CD14-positive monocyte (primary cell): Measurements from ENCODE around the gene CTXN1. TPM values are rescaled to one million over a fixed set of nuclear protein-coding genes. Genes with fewer than 3 reads are reported as not detected.

ENCODE experiments used
- DNase-seq, 3 donors: peaks; one replicate each; pipeline ENCODE4 v3.0.0-alpha.2; 2011 to 2022
- H2AFZ ChIP-seq: 2 replicates; pipeline ENCODE4 v1.6.0; 2012; ENCODE audit warnings: mild to moderate bottlenecking, low read depth, low read length, inconsistent platforms; ENCODE audit not compliant: insufficient read depth, poor library complexity, severe bottlenecking
- H3K27ac ChIP-seq, 2 donors: 1 replicate in 1 of 2; 2 replicates in 1 of 2; pipeline ENCODE4 v1.5.1; 2012 to 2013; ENCODE audit warnings: low read length in 2 of 2, control low read depth in 1 of 2, inconsistent platforms in 1 of 2, low read depth in 1 of 2, mild to moderate bottlenecking in 1 of 2
- H3K27me3 ChIP-seq, 2 donors: one replicate each; pipeline versions ENCODE4 v1.6.0 to v1.6.1; 2011 to 2013; ENCODE audit warnings: low read length in 2 of 2; ENCODE audit not compliant: control insufficient read depth in 2 of 2, insufficient read depth in 2 of 2
- H3K36me3 ChIP-seq, 2 donors: replicated peaks in 1 of 2; 1 replicate in 1 of 2; 2 replicates in 1 of 2; pipeline versions ENCODE4 v1.5.1 to v1.6.1; 2012 to 2013; ENCODE audit warnings: low read length in 2 of 2, control low read depth in 1 of 2, inconsistent platforms in 1 of 2, mild to moderate bottlenecking in 1 of 2; ENCODE audit not compliant: insufficient read depth in 2 of 2, control insufficient read depth in 1 of 2
- H3K4me1 ChIP-seq, 2 donors: 1 replicate in 1 of 2; 2 replicates in 1 of 2; pipeline versions ENCODE4 v1.5.1 to v1.6.1; 2012 to 2013; ENCODE audit warnings: low read length in 2 of 2, control low read depth in 1 of 2, inconsistent platforms in 1 of 2, mild to moderate bottlenecking in 1 of 2, moderate library complexity in 1 of 2; ENCODE audit not compliant: insufficient read depth in 2 of 2, control insufficient read depth in 1 of 2
- H3K4me2 ChIP-seq: replicated peaks from 2 replicates; pipeline ENCODE3; 2012; ENCODE audit warnings: low read length, moderate library complexity, mild to moderate bottlenecking; ENCODE audit not compliant: poor library complexity, severe bottlenecking; ENCODE audit errors: extremely low read depth
- H3K4me3 ChIP-seq, 3 experiments: fragments of 200-600 bp in 1 of 3; sonication (generic) in 1 of 3; replicated peaks in 1 of 3; 1 replicate in 2 of 3; 2 replicates in 1 of 3; pipeline ENCODE4 v1.5.1; 2011 to 2013; ENCODE audit warnings: low read length in 3 of 3, mild to moderate bottlenecking in 3 of 3, control low read depth in 2 of 3, low read depth in 2 of 3, inconsistent platforms in 1 of 3, moderate library complexity in 1 of 3
- H3K79me2 ChIP-seq: 2 replicates; pipeline ENCODE4 v1.6.0; 2012; ENCODE audit warnings: mild to moderate bottlenecking, control low read depth, inconsistent platforms, low read length, moderate library complexity; ENCODE audit not compliant: insufficient read depth
- H3K9ac ChIP-seq: 2 replicates; pipeline ENCODE4 v1.6.0; 2017; ENCODE audit warnings: low read length, mild to moderate bottlenecking; ENCODE audit not compliant: insufficient read depth, poor library complexity, severe bottlenecking
- H3K9me3 ChIP-seq, 2 donors: replicated peaks in 1 of 2; 1 replicate in 1 of 2; 2 replicates in 1 of 2; pipeline versions ENCODE4 v1.5.1 to v1.6.1; 2012 to 2013; ENCODE audit warnings: low read length in 2 of 2, control low read depth in 1 of 2; ENCODE audit not compliant: control insufficient read depth in 1 of 2, insufficient read depth in 1 of 2
- H4K20me1 ChIP-seq: 2 replicates; pipeline ENCODE4 v1.6.0; 2012; ENCODE audit warnings: mild to moderate bottlenecking, low read length, control low read depth, moderate library complexity; ENCODE audit not compliant: insufficient read depth
- H3K27ac Mint-ChIP-seq, 7 donors: one replicate each; pipeline ENCODE4 v1.8.0; 2020; ENCODE audit warnings: mild to moderate bottlenecking in 7 of 7, mixed read lengths in 7 of 7, moderate library complexity in 6 of 7, inconsistent platforms in 2 of 7
- H3K27me3 Mint-ChIP-seq, 3 donors: one replicate each; pipeline ENCODE4 v1.8.0; 2021 to 2022; ENCODE audit warnings: low read depth in 3 of 3, mild to moderate bottlenecking in 3 of 3, mixed read lengths in 3 of 3, moderate library complexity in 3 of 3, inconsistent platforms in 1 of 3
- H3K36me3 Mint-ChIP-seq, 2 donors: one replicate each; pipeline ENCODE4 v1.8.0; 2020; ENCODE audit warnings: mixed read lengths in 2 of 2, inconsistent platforms in 1 of 2, mild to moderate bottlenecking in 1 of 2
- H3K4me1 Mint-ChIP-seq: one replicate; pipeline ENCODE4 v1.8.0; 2020; ENCODE audit warnings: mild to moderate bottlenecking, mixed read lengths
- H3K4me3 Mint-ChIP-seq, 2 donors: one replicate each; pipeline ENCODE4 v1.8.0; 2020; ENCODE audit warnings: mild to moderate bottlenecking in 2 of 2, mixed read lengths in 2 of 2, moderate library complexity in 1 of 2
- H3K9me3 Mint-ChIP-seq, 7 donors: one replicate each; pipeline ENCODE4 v1.8.0; 2020 to 2022; ENCODE audit warnings: mixed read lengths in 7 of 7, mild to moderate bottlenecking in 6 of 7, moderate library complexity in 6 of 7, inconsistent platforms in 2 of 7
- CTCF ChIP-seq: fragments of 200-600 bp; IDR thresholded peaks from one replicate; pipeline ENCODE4 v1.8.0; 2022; ENCODE audit warnings: antibody characterized with exemption, mild to moderate bottlenecking
- WGBS: methylation state at CpG from one replicate; pipeline ENCODE4 v1.1.5; 2013; ENCODE audit warnings: missing lambda C conversion rate; ENCODE audit not compliant: insufficient coverage; 5-methylcytosine and 5-hydroxymethylcytosine counted together
- intact Hi-C, 2 donors: fragments of 100-400 bp; cut with micrococcal nuclease; formaldehyde crosslinking; loops; one replicate each; pipeline versions ENCODE4 v1.15.0 to v1.15.1; 2023
- polyA plus RNA-seq, 3 donors: library from polyadenylated mRNA; depleted of rRNA in 1 of 3; unstranded in 2 of 3; stranded (reverse) in 1 of 3; fragments of 300-500 nt in 2 of 3; fragments of >200 nt in 1 of 3; fragmentation: Illumina TruSeq in 2 of 3; gene quantifications; 1 replicate in 2 of 3; 2 replicates in 1 of 3; pipeline ENCODE4 v1.2.3, GENCODE V29; 2012 to 2021

Gene CTXN1
- polyA plus RNA-seq, 3 donors, result not detected

DNA sequence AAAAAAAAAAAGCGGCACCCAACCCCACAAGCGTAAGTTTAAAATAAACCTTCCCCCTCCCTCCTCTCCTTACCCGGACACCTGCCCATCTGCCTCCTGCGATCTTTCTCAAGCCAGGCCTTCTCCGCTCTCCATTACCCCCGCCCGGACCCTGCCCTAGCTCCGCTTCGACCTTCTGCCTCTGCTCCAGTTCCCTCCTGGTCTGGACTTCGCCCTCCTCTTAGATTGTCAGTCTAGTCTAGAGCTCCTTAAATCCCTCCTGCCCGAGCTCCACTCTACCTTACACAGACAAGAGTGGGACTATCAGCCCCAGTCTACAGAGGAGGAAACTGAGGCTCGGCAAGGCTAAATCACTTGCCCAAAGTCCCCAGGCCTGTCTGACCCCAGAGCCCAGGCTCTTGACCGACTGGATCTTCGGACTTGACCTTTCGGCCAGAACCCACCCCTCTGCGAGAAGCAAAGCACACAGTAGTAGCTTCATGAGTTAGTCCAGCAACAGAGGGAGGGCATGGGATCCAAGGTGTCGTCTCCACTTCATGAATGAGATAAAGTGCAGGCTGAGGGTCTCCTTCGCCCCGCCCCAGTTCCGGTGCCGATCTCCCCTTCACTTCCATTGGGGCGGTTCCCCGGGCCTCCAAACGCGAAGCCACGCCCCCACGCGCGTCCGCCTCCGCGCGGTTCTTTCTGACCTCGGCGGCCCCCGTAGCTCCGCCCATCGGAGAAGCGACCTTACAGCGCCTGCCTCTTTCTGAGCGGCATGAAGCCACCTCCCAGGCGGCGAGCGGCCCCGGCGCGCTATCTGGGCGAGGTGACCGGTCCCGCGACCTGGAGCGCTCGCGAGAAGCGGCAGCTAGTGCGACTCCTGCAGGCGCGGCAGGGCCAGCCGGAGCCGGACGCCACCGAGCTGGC is 6.1 kb downstream of the CTXN1 start, which contains the start of gene SNAPC2:
TSS of gene SNAPC2 (plus strand) at position 729 of the 909 bp plus-strand sequence. CDS start at position 758, 29 bp downstream.
- Histone ChIP-seq H3K36me3 (peaks cover 12 to 15% of the 10 kb centered on the region in 2 donors), H4K20me1 (peaks cover 4% of the 10 kb centered on the region), H3K79me2 (no peaks in the 10 kb centered on the region), H3K27me3 (peaks cover 26 to 41% of the 10 kb centered on the region in 2 donors), H3K9me3 (peaks cover 0 to 18% of the 10 kb centered on the region in 2 donors), H3K27ac (peak within 1 kb of the TSS; percentile 83 to 88), H3K4me2 (peak within 1 kb of the TSS; percentile 98), H3K4me3 (peak within 1 kb of the TSS; percentile 63 to 87 (median 69)), H3K9ac (peak within 1 kb of the TSS; percentile 69), H2AFZ (peak within 1 kb of the TSS; percentile 88), H3K4me1 (peaks cover 39 to 65% of the 10 kb centered on the region in 2 donors)
- no peak for TF ChIP-seq CTCF
- DNase-seq, result peak; percentile 80 to 94 (median 92)
- Mint-ChIP-seq H3K36me3 (peaks cover 15 to 17% of the 10 kb centered on the region in 2 donors), H3K4me1 (peaks cover 52% of the 10 kb centered on the region), H3K4me3 (peak within 1 kb of the TSS; percentile 91 to 99), H3K9me3 (peaks cover 0 to 28% (median 15%) of the 10 kb centered on the region in 7 donors), H3K27ac (peak within 1 kb of the TSS; percentile 90 to 99 (median 97)), H3K27me3 (peaks cover 47 to 64% (median 55%) of the 10 kb centered on the region in 3 donors)
- WGBS, result 6% methylated on average over 62 of the region's 62 CpGs
- intact Hi-C loops, result loop anchor here (1.0 to 10.0 kb wide), 6 partner anchors 15 to 1895 kb away; partner anchors contain the start of genes FBXL12 (in 1 of the 2), MAP2K7 (in 1 of the 2), PRR36 (in 1 of the 2) and TIMM44 (in 1 of the 2)
